ENCODE data around the gene C1orf226. TPM values are rescaled to one million over a fixed set of nuclear protein-coding genes. Genes with fewer than 3 reads are reported as not detected.
"Not testable (repeated sequence)": the region's sequence is repeated elsewhere in the genome, so short reads cannot be mapped to it uniquely, and the experiment has no call there.

The C1orf226 gene
- total RNA-seq, 2 experiments from 2014 or later, result 0.12 to 0.17 TPM

DNA sequence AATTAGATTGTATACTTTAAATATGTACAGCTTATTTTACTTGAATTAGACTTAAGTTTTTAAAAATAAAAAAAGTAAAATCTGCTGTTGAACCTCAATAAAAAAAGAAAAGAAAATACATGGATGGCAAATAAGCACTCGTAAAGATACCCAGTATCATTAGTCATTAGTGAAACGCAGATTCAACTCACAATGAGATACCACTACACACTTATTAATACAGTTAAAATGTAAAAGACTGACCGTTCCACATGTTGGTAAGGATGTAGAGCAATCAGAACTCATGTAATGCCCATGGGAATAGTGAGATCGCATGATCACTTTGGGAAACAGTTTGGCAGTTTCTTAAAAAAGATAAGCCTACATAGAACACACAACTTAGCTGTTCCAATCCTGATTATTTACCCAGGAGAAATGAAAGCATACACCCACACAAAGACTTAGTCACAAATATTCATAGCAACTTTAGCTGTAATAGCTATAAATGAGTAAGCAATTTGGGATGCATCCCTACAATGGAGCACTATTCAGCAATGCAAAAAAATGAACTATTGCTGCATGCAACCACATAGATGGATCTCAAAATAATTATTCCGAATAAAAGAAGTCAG is 23.1 kb downstream of the C1orf226 start:
- H3K9me3 Mint-ChIP-seq, result no peaks in the 10 kb centered on the region
- no peaks in the 10 kb centered on the region for H3K36me3 Mint-ChIP-seq (ENCODE audit: low read depth)
- DNase-seq, result no peak
- peaks cover 12% of the 10 kb centered on the region for H3K27me3 Mint-ChIP-seq (ENCODE audit: low read depth)
- H3K4me1 Mint-ChIP-seq (ENCODE audit: low read depth), result no peaks in the 10 kb centered on the region
- CTCF ChIA-PET, result no interaction called here
- no peak overlapping the region for H3K4me3 Mint-ChIP-seq
- intact Hi-C loops (cut with micrococcal nuclease), result no loop called here
- H3K27ac Mint-ChIP-seq, result no peak overlapping the region

DNA sequence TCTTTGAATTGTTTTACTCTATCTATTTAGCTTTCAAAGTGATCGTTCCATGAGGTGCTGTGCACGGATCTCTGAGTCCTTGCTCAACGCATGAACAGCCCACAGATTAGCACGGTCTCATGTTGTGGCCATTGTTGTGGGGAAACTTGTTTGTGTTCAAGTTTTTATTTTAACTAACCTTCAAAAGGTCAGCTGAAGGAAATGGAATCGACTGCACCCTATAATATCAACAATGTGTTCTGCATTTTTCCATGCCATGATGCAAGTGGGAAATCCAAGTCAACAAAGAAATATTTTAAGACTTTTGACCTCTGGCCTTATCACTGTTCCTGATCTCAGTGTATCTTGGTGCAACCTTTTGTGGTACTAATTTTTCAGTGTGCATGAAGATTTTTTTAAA is 24.3 kb downstream of the C1orf226 start:
- Mint-ChIP-seq H3K36me3 (ENCODE audit: low read depth) (no peaks in the 10 kb centered on the region), H3K27me3 (ENCODE audit: low read depth) (peaks cover 17% of the 10 kb centered on the region), H3K4me3 (no peak overlapping the region), H3K27ac (no peak overlapping the region), H3K4me1 (ENCODE audit: low read depth) (no peaks in the 10 kb centered on the region), H3K9me3 (no peaks in the 10 kb centered on the region)
- no peak for DNase-seq
- CTCF ChIA-PET, result no interaction called here
- intact Hi-C loops (cut with micrococcal nuclease), result no loop called here

DNA sequence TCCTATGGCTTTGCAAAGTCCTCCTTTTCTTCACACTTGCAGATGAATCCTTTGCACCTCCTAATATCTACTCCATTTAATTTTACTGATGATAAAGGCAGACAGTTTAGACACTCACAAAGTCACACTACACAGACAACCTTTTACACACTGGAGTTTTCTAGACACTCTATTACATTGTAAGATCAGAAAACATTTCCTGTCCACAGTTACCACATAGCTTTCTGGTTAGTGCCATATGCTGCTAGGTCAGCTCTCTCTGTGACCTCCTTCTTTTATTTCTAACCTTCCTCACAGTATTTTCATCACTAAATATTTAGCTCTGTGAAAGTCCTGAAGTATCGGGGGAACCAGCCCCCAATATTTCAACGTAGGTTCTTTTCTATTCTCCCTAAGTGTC is 25.3 kb downstream of the C1orf226 start:
- Mint-ChIP-seq H3K27ac (no peak overlapping the region), H3K4me3 (no peak overlapping the region), H3K4me1 (ENCODE audit: low read depth) (no peaks in the 10 kb centered on the region), H3K36me3 (ENCODE audit: low read depth) (no peaks in the 10 kb centered on the region), H3K9me3 (no peaks in the 10 kb centered on the region), H3K27me3 (ENCODE audit: low read depth) (peaks cover 19% of the 10 kb centered on the region)
- CTCF ChIA-PET, result interaction anchor here (1.3 kb wide), 1 partner anchor 17 kb away, joined by 4 read pairs; no protein-coding TSS in a partner anchor
- intact Hi-C loops (cut with micrococcal nuclease), result no loop called here
- no peak for DNase-seq

DNA sequence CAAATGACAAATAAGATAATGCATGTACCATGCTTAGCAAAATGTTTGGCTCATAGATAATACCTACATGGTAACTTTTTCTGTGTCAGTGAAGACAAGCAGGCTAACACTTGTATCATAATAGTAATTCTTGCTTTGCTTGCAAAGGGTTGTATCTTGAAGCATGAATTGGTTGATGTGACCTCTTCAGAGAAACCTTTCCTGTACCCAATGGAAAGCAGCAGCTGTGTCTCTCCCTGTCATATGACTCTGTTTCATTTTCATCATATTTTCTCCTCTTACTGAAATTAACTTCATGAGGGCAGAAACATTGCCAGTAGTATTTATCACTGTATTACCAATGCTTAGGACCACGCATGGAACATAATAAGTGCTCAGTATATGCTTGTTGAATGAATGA is 26.0 kb downstream of the C1orf226 start:
- CTCF ChIA-PET, result interaction anchor here (1.3 kb wide), 1 partner anchor 17 kb away, joined by 4 read pairs; no protein-coding TSS in a partner anchor
- Mint-ChIP-seq H3K27me3 (ENCODE audit: low read depth) (peaks cover 18% of the 10 kb centered on the region), H3K9me3 (no peaks in the 10 kb centered on the region), H3K27ac (no peak overlapping the region), H3K4me3 (no peak overlapping the region), H3K36me3 (ENCODE audit: low read depth) (no peaks in the 10 kb centered on the region), H3K4me1 (ENCODE audit: low read depth) (no peaks in the 10 kb centered on the region)
- DNase-seq, result no peak
- intact Hi-C loops (cut with micrococcal nuclease), result no loop called here

DNA sequence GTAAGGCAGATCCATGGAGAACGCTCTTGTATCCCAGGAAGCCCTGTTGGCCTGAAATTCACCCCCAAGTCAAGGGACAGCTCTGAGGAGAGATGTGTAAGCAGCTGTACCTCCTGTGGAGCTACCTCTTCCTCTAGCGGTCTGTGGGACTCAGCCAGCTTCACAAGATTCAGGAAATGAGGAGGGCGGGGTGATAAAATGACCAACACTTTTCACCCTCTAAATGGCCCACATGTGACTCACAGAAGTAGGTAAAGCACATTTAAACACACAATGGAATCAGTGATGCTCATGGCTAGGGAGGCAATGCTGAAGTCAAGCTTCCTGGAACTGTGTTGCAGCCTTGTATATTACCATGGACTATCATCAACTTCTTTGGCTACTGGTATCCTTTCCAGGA is 30.5 kb downstream of the C1orf226 start, which contains the start of gene SH2D1B:
Gene SH2D1B (minus strand): TSS at position 135 of the 400 bp plus-strand sequence. CDS start 120 bp downstream, at position 15.
- intact Hi-C loops (cut with micrococcal nuclease), result no loop called here
- H3K4me1 Mint-ChIP-seq (ENCODE audit: low read depth), result no peaks in the 10 kb centered on the region
- peaks cover 14% of the 10 kb centered on the region for H3K27me3 Mint-ChIP-seq (ENCODE audit: low read depth)
- no peak within 1 kb of the TSS for H3K27ac Mint-ChIP-seq
- H3K36me3 Mint-ChIP-seq (ENCODE audit: low read depth), result no peaks in the 10 kb centered on the region
- no peak for DNase-seq
- H3K4me3 Mint-ChIP-seq, result no peak within 1 kb of the TSS
- CTCF ChIA-PET, result no interaction called here
- H3K9me3 Mint-ChIP-seq, result no peaks in the 10 kb centered on the region

DNA sequence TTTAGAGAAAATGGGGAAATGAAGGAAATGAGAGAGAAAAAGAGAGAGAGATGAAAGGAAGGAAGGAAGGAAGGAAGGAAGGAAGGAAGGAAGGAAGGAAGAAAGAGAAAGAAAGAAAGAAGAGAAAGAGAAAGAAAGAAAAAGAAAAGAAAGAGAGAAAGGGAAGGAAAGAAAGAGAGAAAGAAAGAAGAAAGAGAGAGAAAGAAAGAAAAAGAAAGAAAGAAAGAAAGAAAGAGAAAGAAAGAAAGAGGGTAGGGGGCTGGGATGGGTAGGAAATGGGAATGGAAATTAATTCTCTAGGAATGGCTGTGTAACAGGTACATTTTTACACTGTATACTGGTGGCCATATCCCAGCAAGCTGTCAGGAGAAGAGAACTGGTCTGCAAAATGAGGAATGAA is 34.7 kb downstream of the C1orf226 start:
- DNase-seq, result no peak
- peaks cover 12% of the 10 kb centered on the region for H3K27me3 Mint-ChIP-seq (ENCODE audit: low read depth)
- no peaks in the 10 kb centered on the region for H3K4me1 Mint-ChIP-seq (ENCODE audit: low read depth)
- no peaks in the 10 kb centered on the region for H3K36me3 Mint-ChIP-seq (ENCODE audit: low read depth)
- H3K4me3 Mint-ChIP-seq, result no peak overlapping the region
- intact Hi-C loops (cut with micrococcal nuclease), result no loop called here
- H3K9me3 Mint-ChIP-seq, result no peaks in the 10 kb centered on the region
- no peak overlapping the region for H3K27ac Mint-ChIP-seq
- CTCF ChIA-PET, result no interaction called here

DNA sequence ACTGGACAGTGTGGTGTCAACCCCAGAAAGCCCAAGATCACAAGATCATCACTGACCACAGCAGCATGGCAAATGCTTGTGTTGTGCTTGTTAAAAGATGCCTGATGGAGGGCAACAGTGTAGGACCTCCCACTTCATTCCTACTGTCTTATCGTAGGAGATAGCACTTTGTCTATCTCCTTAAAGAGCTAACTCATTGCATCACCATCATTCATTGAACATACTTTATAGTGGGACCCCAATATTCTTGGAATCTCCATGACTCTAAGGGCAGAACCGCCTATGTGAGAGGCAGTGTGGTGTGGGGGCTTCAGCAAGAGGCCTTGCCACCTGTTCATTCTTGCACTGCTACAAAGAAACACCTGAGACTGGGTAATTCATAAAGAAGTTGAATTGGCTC is 35.4 kb downstream of the C1orf226 start:
- no peaks in the 10 kb centered on the region for H3K9me3 Mint-ChIP-seq
- CTCF ChIA-PET, result no interaction called here
- H3K36me3 Mint-ChIP-seq (ENCODE audit: low read depth), result no peaks in the 10 kb centered on the region
- H3K4me1 Mint-ChIP-seq (ENCODE audit: low read depth), result no peaks in the 10 kb centered on the region
- no peak overlapping the region for H3K27ac Mint-ChIP-seq
- DNase-seq, result no peak
- peaks cover 13% of the 10 kb centered on the region for H3K27me3 Mint-ChIP-seq (ENCODE audit: low read depth)
- intact Hi-C loops (cut with micrococcal nuclease), result no loop called here
- H3K4me3 Mint-ChIP-seq, result no peak overlapping the region

DNA sequence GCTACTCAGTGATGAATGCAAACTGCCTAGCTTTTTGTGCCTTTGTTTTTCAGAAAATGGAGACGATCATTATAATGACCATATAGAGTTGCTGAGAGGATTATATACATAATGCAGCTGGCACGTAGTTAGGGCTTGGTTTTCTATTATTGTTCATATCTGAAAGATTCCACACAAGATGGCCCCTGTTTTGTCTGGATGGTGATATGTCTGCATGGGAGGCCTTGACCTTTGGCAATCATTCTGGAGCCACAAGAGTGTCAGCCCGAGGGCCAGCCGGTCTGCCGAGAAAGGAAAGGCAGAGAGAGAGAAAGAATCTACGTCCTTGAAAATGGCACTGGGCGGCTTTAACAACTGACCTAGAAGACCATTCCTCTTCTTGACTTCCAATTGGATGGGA is 36.1 kb downstream of the C1orf226 start:
- intact Hi-C loops (cut with micrococcal nuclease), result no loop called here
- peaks cover 19% of the 10 kb centered on the region for H3K27me3 Mint-ChIP-seq (ENCODE audit: low read depth)
- no peak overlapping the region for H3K4me3 Mint-ChIP-seq
- DNase-seq, result no peak
- H3K36me3 Mint-ChIP-seq (ENCODE audit: low read depth), result no peaks in the 10 kb centered on the region
- no peak overlapping the region for H3K27ac Mint-ChIP-seq
- no peaks in the 10 kb centered on the region for H3K9me3 Mint-ChIP-seq
- CTCF ChIA-PET, result no interaction called here
- no peaks in the 10 kb centered on the region for H3K4me1 Mint-ChIP-seq (ENCODE audit: low read depth)

DNA sequence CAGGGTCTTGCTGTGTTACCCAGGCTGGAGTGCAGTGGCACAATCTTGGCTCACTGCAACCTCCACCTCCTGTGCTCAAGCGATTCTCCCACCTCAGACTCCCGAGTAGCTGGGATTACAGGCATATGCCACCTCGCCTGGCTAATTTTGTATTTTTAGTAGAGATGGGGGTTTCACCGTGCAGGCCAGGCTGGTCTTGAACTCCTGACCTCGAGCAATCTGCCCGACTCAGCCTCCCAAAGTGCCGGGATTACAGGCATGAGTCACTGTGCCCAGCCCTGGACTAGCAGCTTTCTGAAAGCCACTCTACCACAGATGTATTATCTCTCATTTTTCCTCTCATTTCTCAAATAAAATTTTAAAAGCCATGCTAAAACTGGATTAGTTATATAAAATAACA is 37.1 kb downstream of the C1orf226 start:
- H3K27me3 Mint-ChIP-seq (ENCODE audit: low read depth), result peaks cover 22% of the 10 kb centered on the region
- intact Hi-C loops (cut with micrococcal nuclease); H3K36me3 Mint-ChIP-seq (ENCODE audit: low read depth); H3K4me1 Mint-ChIP-seq (ENCODE audit: low read depth); H3K27ac Mint-ChIP-seq; DNase-seq; CTCF ChIA-PET; H3K4me3 Mint-ChIP-seq; H3K9me3 Mint-ChIP-seq: not testable (repeated sequence)

DNA sequence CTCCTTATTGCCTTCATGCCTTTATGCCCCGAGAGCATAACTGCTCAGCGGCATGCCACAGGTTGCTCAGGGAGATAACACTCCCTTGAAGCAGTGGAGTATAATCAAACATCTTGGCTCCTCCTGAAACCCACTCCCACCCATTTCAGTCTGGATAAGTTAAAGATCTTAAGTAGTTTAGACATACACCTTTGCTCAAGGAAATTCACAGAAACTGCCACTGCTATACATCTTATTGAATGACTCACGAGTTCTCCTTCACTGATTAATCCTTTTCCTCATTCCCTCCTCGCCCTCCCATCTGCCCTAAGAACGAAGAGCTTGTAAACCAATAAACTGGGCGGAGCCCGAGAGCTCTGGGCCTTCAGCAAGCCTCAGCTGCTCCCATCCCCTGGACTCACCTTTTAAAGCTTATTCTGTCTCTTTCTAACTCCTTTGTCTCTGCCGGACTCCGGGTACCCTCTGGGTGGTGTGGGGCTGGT is 38.0 kb downstream of the C1orf226 start:
- H3K9me3 Mint-ChIP-seq; H3K4me1 Mint-ChIP-seq (ENCODE audit: low read depth); DNase-seq; intact Hi-C loops (cut with micrococcal nuclease); CTCF ChIA-PET; H3K27ac Mint-ChIP-seq; H3K36me3 Mint-ChIP-seq (ENCODE audit: low read depth); H3K4me3 Mint-ChIP-seq: not testable (repeated sequence)
- peaks cover 26% of the 10 kb centered on the region for H3K27me3 Mint-ChIP-seq (ENCODE audit: low read depth)

DNA sequence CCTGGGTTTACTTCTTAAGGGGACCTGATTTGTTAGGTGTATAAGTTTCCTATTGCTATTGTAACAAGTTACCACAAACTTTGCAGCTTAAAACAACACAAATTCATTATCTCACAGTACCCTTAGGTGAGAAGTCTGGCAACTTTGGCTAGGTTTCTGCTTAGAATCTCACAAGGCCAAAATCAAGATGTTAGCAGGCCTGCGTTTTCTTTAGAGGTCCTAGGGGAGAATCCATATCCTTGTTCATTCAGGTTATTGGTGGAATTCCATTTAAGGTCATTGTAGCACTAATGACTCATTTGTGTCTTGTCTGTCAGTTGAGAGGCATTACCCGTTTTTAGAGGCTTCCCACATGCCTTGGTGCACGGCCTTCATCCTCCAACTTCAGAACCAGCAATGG is 38.6 kb downstream of the C1orf226 start:
- CTCF ChIA-PET, result interaction anchor here (0.6 kb wide), 1 partner anchor 81 kb away, joined by 4 read pairs; no protein-coding TSS in a partner anchor
- no peak for DNase-seq
- Mint-ChIP-seq H3K36me3 (ENCODE audit: low read depth) (no peaks in the 10 kb centered on the region), H3K27me3 (ENCODE audit: low read depth) (peaks cover 26% of the 10 kb centered on the region), H3K27ac (no peak overlapping the region), H3K4me3 (no peak overlapping the region), H3K9me3 (no peaks in the 10 kb centered on the region), H3K4me1 (ENCODE audit: low read depth) (no peaks in the 10 kb centered on the region)
- intact Hi-C loops (cut with micrococcal nuclease), result no loop called here

DNA sequence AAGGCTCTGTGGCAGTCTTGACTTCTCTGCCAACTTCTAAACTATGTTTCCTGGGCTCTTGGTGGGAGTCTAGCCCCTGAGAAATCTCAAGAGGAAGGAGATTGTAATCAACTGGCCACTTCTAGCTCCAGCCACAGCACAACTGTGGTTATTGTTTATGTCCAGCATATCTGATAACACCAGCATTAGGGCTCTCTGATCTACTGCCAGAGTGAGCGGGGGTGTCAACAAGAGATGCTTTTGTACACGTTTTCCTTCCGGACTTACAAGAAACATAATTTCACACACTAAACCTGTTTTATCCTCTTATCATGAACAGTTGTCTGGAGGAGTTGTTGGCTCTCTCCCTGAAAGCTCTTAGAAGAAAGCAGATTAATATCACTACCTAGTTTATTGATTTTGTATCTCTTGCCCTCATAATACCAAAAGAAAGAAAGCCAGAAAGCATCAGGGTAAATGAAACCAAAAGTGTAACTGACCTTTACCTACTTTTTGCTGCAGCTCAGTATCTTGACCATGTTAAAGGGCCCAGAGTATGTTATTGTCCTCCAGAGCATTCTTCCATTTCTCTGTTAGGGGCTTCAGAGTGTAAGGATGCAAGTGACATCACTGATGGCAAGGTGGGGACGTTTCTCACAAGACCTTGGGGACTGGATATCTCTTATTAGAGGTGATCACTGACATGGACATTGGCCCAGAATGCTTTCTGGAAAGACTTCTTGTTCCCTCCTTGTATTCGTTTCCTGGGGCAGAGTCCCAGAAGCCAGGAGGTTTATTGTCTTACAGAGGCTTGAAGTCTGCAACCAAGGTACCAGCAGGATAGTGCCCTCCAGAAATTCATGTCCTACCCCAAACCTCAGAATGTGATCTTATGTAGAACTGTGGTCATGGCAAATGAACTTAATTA is 40.0 kb downstream of the C1orf226 start:
- Mint-ChIP-seq H3K27ac (no peak overlapping the region), H3K4me3 (no peak overlapping the region), H3K36me3 (ENCODE audit: low read depth) (no peaks in the 10 kb centered on the region), H3K4me1 (ENCODE audit: low read depth) (no peaks in the 10 kb centered on the region), H3K27me3 (ENCODE audit: low read depth) (peaks cover 26% of the 10 kb centered on the region), H3K9me3 (no peaks in the 10 kb centered on the region)
- intact Hi-C loops (cut with micrococcal nuclease), result no loop called here
- DNase-seq, result no peak
- CTCF ChIA-PET, result no interaction called here

Data from activated naive CD4-positive, alpha-beta T cell treated with anti-CD3 and anti-CD28 coated beads for 36 hours (primary cell).